Osteoblast (primary cell): ENCODE measurements around the gene TTC38. TPM values are rescaled to one million over a fixed set of nuclear protein-coding genes. Genes with fewer than 3 reads are reported as not detected.

Experiments
- DNase-seq: peaks from one replicate; pipeline ENCODE4 v3.0.0; 2011; ENCODE audit warnings: low spot score, mixed read lengths; ENCODE audit not compliant: insufficient read length; ENCODE audit errors: missing footprints
- H2AFZ ChIP-seq: 2 replicates; pipeline ENCODE4 v1.6.0; 2011; ENCODE audit warnings: mild to moderate bottlenecking, low read length
- H3K27ac ChIP-seq: 2 replicates; pipeline ENCODE4 v1.5.1; 2011; ENCODE audit warnings: mild to moderate bottlenecking, low read depth, low read length, moderate library complexity
- H3K27me3 ChIP-seq: 2 replicates; pipeline ENCODE4 v1.6.0; 2012; ENCODE audit warnings: mild to moderate bottlenecking, control low read depth, inconsistent platforms, low read length, moderate library complexity; ENCODE audit not compliant: insufficient read depth
- H3K36me3 ChIP-seq: 2 replicates; pipeline ENCODE4 v1.5.1; 2011; ENCODE audit warnings: mild to moderate bottlenecking, low read length, control low read depth, moderate library complexity; ENCODE audit not compliant: insufficient read depth
- H3K4me1 ChIP-seq: 2 replicates; pipeline ENCODE4 v1.5.1; 2011; ENCODE audit warnings: mild to moderate bottlenecking, low read length, control low read depth, moderate library complexity; ENCODE audit not compliant: insufficient read depth
- H3K4me2 ChIP-seq: 2 replicates; pipeline ENCODE4 v1.6.0; 2011; ENCODE audit warnings: mild to moderate bottlenecking, low read length; ENCODE audit not compliant: insufficient read depth
- H3K4me3 ChIP-seq: fragments of 200-600 bp; sonication (generic); 3 replicates; pipeline ENCODE4 v1.5.1; 2012; ENCODE audit warnings: mild to moderate bottlenecking, low read length, inconsistent platforms; ENCODE audit not compliant: insufficient read depth
- H3K79me2 ChIP-seq: 2 replicates; pipeline ENCODE4 v1.6.0; 2012; ENCODE audit warnings: mild to moderate bottlenecking, low read length, control low read depth, inconsistent platforms; ENCODE audit not compliant: insufficient read depth
- H3K9me3 ChIP-seq: 2 replicates; pipeline ENCODE4 v1.5.1; 2011; ENCODE audit warnings: low read depth, low read length, control low read depth
- H4K20me1 ChIP-seq: 2 replicates; pipeline ENCODE4 v1.6.0; 2012; ENCODE audit warnings: mild to moderate bottlenecking, low read length, control low read depth; ENCODE audit not compliant: insufficient read depth
- total RNA-seq: library from RNA; depleted of rRNA; stranded (reverse); fragments of >200 nt; gene quantifications from 2 replicates; pipeline ENCODE4 v1.2.3, GENCODE V29; 2012
- TF ChIP-seq, protein P1 (sequence below): IDR thresholded peaks from 2 replicates; pipeline ENCODE4 v1.5.1; 2011; ENCODE audit warnings: mild to moderate bottlenecking, low read depth, low read length, moderate library complexity; ENCODE audit errors: extremely low read depth

TTC38 gene
- total RNA-seq, 1 donor, result 29.3 TPM

DNA sequence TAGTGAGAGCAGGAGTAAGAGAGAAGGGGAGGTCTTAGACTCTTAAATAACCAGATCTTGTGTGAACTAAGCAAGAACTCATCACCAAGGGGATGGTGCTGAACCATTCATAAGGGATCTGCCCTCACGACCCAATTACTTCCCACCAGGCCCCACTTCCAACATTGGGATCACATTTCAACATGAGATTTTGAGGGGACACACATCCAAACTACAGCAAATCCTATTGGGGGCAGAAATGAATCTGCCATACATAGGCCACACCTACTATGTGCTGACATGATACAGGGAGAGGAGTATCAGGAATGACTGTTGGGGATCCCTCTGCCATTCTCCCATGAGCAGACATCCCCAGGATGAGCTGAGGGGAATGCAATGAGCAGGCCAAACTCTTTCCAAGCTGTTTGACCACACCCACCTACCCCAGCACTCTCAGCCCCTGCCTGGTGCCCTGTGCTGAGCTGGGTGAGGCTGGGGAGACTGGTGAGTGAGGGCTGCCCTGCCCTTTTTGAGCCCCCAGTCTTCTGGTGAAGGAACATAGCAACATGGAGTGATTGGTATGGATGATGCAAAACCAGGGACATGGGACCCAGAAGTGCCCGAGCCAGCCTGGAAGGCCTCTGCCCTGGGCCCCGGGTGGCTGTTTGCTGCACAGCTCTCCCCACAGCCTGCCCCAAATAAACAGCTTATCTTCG is 27.6 kb downstream of the TTC38 start:
- Histone ChIP-seq H3K4me1 (peaks cover 20% of the 10 kb centered on the region), H3K4me3 (peak overlapping the region; percentile 90), H4K20me1 (no peaks in the 10 kb centered on the region), H3K79me2 (peaks cover 31% of the 10 kb centered on the region), H2AFZ (peak overlapping the region; percentile 98), H3K4me2 (peak overlapping the region; percentile 92), H3K9me3 (no peaks in the 10 kb centered on the region), H3K36me3 (peaks cover 25% of the 10 kb centered on the region), H3K27me3 (no peaks in the 10 kb centered on the region), H3K27ac (peak overlapping the region; percentile 77)
- TF ChIP-seq, protein P1, sequence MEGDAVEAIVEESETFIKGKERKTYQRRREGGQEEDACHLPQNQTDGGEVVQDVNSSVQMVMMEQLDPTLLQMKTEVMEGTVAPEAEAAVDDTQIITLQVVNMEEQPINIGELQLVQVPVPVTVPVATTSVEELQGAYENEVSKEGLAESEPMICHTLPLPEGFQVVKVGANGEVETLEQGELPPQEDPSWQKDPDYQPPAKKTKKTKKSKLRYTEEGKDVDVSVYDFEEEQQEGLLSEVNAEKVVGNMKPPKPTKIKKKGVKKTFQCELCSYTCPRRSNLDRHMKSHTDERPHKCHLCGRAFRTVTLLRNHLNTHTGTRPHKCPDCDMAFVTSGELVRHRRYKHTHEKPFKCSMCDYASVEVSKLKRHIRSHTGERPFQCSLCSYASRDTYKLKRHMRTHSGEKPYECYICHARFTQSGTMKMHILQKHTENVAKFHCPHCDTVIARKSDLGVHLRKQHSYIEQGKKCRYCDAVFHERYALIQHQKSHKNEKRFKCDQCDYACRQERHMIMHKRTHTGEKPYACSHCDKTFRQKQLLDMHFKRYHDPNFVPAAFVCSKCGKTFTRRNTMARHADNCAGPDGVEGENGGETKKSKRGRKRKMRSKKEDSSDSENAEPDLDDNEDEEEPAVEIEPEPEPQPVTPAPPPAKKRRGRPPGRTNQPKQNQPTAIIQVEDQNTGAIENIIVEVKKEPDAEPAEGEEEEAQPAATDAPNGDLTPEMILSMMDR, result no peak
- peak; percentile 85 for DNase-seq

DNA sequence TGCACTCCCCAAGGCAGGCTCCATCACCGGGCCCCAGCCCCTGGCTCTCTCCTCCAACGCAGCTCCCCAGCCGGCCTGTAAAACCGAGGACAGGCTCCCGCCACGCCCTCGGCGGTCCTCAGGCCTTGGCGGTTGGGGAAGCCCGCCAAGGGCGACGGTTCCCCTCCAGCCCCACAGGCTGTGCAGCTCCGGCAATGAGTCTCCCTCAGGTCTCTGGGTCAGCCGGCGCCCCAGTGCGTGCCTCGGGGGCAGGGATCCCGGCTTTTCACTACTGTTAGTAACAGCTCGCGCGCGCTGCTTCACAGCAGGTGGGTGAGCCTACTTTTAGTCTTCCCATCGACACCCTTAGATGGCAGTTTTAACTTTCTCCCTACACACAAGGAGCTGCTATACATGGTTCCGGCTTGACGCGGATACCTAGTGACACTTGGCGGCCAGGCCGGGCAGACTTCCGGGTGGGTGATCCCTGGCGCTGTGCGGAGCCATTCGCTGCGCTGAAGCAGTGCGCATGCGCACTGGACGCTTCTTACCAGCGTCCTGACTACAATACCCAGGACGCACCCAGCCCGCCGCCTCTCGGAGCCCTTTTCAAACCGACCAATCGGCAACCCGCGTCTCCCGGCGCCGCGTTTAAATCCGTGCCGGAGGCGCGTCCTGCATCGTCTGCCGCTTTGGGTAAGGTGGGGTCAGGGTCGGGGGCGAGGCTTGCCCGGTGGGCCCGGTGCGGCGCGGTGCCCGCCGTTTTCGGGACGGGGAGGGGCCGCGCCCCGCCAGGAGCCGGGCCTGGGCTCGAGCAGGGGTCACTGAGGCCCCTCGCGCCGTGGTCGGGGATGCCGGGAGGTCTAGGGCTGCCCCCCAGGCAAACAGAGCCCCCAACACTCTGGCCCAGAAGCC is 28.7 kb downstream of the TTC38 start, which contains the start of gene GTSE1:
Gene GTSE1, plus strand, starts transcription at position 614 of the 894 bp plus-strand sequence. CDS start 531 bp downstream, outside the sequence.
- Histone ChIP-seq H2AFZ (peak within 1 kb of the TSS; percentile 98), H3K4me3 (peak within 1 kb of the TSS; percentile 90), H3K9me3 (no peaks in the 10 kb centered on the region), H4K20me1 (no peaks in the 10 kb centered on the region), H3K79me2 (peaks cover 39% of the 10 kb centered on the region), H3K27me3 (no peaks in the 10 kb centered on the region), H3K27ac (peak within 1 kb of the TSS; percentile 77), H3K4me2 (peak within 1 kb of the TSS; percentile 92), H3K4me1 (peaks cover 20% of the 10 kb centered on the region), H3K36me3 (peaks cover 33% of the 10 kb centered on the region)
- peak; percentile 100 for DNase-seq
- TF ChIP-seq, protein P1, result peak; percentile 14

DNA sequence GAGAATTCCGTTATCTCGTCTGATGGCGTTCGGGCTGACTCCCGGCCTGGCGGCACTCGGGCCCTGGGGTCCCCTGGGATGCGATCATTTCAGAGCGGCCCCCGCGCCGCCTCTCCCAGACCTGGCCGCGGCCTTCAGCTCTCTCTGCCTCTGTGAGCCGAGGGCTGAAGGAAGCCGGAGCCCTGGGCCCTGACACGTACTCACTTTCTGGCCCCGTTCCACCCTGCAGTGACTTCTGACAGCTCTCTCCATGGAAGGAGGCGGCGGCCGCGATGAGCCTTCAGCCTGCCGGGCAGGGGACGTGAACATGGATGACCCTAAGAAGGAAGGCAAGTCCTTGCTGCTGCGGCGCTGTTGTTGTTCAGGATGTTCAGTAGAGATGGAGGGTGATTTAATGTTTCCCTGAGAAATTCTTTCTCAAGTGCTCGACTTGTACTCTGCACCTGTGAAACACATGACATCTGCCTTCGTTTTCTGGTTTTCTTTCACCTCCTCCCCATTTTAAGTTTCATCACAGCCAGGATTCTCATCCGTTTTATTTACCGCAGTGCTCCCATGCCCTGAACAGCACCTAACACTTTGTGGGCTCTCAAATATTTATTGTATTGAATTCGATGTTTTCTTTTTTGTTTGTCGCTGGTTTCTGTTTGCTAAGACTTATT is 29.5 kb downstream of the TTC38 start:
- Histone ChIP-seq H3K27me3 (no peaks in the 10 kb centered on the region), H2AFZ (peak overlapping the region; percentile 95), H3K79me2 (peaks cover 44% of the 10 kb centered on the region), H3K4me1 (peaks cover 20% of the 10 kb centered on the region), H3K9me3 (no peaks in the 10 kb centered on the region), H3K4me3 (peak overlapping the region; percentile 90), H4K20me1 (no peaks in the 10 kb centered on the region), H3K4me2 (peak overlapping the region; percentile 92), H3K27ac (peak overlapping the region; percentile 77), H3K36me3 (peaks cover 27% of the 10 kb centered on the region)
- peak; percentile 87 for DNase-seq
- TF ChIP-seq, protein P1, result no peak
